Suprapubic skin (tissue), 4 donors: ENCODE measurements around the gene LRRC28. TPM values are rescaled to one million over a fixed set of nuclear protein-coding genes. Genes with fewer than 3 reads are reported as not detected.
"Not testable (repeated sequence)": the region's sequence is repeated elsewhere in the genome, so short reads cannot be mapped to it uniquely, and the experiment has no call there.

Source experiments
- DNase-seq, 2 donors: peaks; one replicate each; pipeline ENCODE4 v3.0.0-alpha.2; 2019; ENCODE audit warnings: low spot score in 2 of 2
- H3K27ac ChIP-seq: fragments of 200-600 bp; sonication (generic); one replicate; pipeline ENCODE4 v1.5.1; 2019
- H3K27me3 ChIP-seq: fragments of 200-600 bp; sonication (generic); one replicate; pipeline ENCODE4 v1.5.1; 2019
- H3K36me3 ChIP-seq: fragments of 200-600 bp; sonication (generic); one replicate; pipeline ENCODE4 v1.5.1; 2019
- H3K4me1 ChIP-seq: fragments of 200-600 bp; sonication (generic); one replicate; pipeline ENCODE4 v1.5.1; 2019
- H3K4me3 ChIP-seq: fragments of 200-600 bp; sonication (generic); one replicate; pipeline ENCODE4 v1.5.1; 2019; ENCODE audit warnings: mild to moderate bottlenecking
- H3K9me3 ChIP-seq: fragments of 200-600 bp; sonication (generic); one replicate; pipeline ENCODE4 v1.5.1; 2019
- EP300 ChIP-seq: sonication (generic); formaldehyde crosslinking; IDR thresholded peaks from one replicate; pipeline ENCODE4 v1.6.1; 2017; ENCODE audit warnings: antibody characterized with exemption
- POLR2A ChIP-seq, 2 donors: fragments of 450-650 bp; IDR thresholded peaks; one replicate each; pipeline ENCODE4 v1.6.1; 2017; ENCODE audit warnings: antibody characterized with exemption in 2 of 2, mild to moderate bottlenecking in 2 of 2, moderate library complexity in 2 of 2
- POLR2AphosphoS5 ChIP-seq, 3 donors: sonication (generic); formaldehyde crosslinking; IDR thresholded peaks; one replicate each; pipeline ENCODE4 v1.6.1; 2017; ENCODE audit warnings: antibody characterized with exemption in 3 of 3
- WGBS: methylation state at CpG from one replicate; pipeline ENCODE4 v1.1.5; 2018; 5-methylcytosine and 5-hydroxymethylcytosine counted together
- total RNA-seq, 4 donors: library from RNA; depleted of rRNA; stranded (reverse); fragments of >200 nt; gene quantifications; one replicate each; pipeline ENCODE4 v1.1.0, GENCODE V29; 2016
- TF ChIP-seq, protein P1 (sequence below), 2 donors: fragments of 200-600 bp in 1 of 2; fragments of 450-650 bp in 1 of 2; sonication (generic) in 1 of 2; IDR thresholded peaks; one replicate each; pipeline ENCODE4 v1.5.1; 2016 to 2019; ENCODE audit warnings: antibody characterized with exemption in 2 of 2, mild to moderate bottlenecking in 1 of 2, moderate library complexity in 1 of 2

LRRC28 gene
- total RNA-seq, 4 donors from 2014 or later, result 26.4 to 80.5 (median 36.5) TPM

DNA sequence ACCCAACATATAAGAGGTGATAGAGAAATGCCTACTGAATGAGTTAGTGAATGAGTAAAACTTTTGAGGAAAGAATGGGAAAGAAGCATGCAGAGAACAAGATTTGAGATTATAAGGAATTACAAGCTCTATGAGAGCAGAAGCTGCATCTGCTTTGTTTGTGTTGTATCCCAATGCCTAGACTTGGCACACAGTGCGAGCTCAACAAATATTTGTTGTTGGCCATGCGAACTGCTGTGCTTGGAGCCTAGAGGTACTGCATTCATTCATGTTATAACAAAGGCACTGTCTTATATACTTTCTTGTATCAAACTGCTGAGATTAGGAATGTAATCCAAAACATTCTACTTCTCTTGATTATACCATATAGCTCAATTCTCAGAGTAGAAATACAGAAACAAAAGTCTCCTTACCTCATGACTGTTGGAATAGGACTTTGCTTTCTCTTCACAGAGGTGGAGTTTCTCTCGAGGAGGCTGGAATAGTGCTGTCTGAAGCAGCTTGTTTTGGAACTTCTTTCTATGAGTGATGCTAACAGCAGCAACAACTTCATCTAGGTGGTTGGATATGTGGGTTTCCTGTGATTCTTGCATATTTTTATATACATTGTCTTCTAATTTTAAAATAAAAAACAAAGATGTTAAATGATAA, 23.0 kb upstream of the LRRC28 start:
- TF ChIP-seq EP300 (no peak), POLR2A (IDR thresholded peaks at IDR 0.05) (no peak), POLR2AphosphoS5 (IDR thresholded peaks at IDR 0.05) (no peak)
- TF ChIP-seq, protein P1, sequence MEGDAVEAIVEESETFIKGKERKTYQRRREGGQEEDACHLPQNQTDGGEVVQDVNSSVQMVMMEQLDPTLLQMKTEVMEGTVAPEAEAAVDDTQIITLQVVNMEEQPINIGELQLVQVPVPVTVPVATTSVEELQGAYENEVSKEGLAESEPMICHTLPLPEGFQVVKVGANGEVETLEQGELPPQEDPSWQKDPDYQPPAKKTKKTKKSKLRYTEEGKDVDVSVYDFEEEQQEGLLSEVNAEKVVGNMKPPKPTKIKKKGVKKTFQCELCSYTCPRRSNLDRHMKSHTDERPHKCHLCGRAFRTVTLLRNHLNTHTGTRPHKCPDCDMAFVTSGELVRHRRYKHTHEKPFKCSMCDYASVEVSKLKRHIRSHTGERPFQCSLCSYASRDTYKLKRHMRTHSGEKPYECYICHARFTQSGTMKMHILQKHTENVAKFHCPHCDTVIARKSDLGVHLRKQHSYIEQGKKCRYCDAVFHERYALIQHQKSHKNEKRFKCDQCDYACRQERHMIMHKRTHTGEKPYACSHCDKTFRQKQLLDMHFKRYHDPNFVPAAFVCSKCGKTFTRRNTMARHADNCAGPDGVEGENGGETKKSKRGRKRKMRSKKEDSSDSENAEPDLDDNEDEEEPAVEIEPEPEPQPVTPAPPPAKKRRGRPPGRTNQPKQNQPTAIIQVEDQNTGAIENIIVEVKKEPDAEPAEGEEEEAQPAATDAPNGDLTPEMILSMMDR (IDR thresholded peaks at IDR 0.05), result no peak
- no peak for DNase-seq
- Histone ChIP-seq H3K9me3 (no peaks in the 10 kb centered on the region), H3K4me3 (no peak overlapping the region), H3K27me3 (no peaks in the 10 kb centered on the region), H3K4me1 (no peaks in the 10 kb centered on the region), H3K27ac (no peak overlapping the region), H3K36me3 (peaks cover 45% of the 10 kb centered on the region)
- 88% methylated on average over 3 of the region's 3 CpGs for WGBS

DNA sequence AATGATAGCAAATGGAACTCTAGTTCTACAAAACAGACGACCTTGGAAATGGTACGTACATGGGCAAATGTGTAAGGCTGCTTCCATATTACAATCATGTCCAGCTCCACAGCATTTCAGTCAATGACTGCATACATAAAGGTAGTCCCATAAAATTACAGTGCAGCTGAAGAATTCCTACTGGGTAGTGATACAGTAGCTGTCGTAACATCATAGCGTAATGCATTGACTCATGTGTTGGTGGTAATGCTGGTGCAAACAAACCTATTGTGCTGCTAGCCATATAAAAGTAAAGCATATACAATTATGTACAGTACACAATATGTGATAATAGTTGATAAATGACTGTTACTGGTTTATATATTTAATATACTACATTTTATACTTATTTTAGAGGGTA, 20.4 kb upstream of the LRRC28 start:
- H3K9me3 ChIP-seq, result no peaks in the 10 kb centered on the region
- H3K27ac ChIP-seq, result no peak overlapping the region
- no peak for DNase-seq
- H3K36me3 ChIP-seq, result peaks cover 31% of the 10 kb centered on the region
- H3K4me3 ChIP-seq, result no peak overlapping the region
- H3K27me3 ChIP-seq, result no peaks in the 10 kb centered on the region
- no peak for TF ChIP-seq EP300
- TF ChIP-seq, protein P1 (IDR thresholded peaks at IDR 0.05), result no peak
- no peak for TF ChIP-seq POLR2A (IDR thresholded peaks at IDR 0.05)
- TF ChIP-seq POLR2AphosphoS5 (IDR thresholded peaks at IDR 0.05), result no peak
- WGBS, result 92% methylated on average over 4 of the region's 4 CpGs
- no peaks in the 10 kb centered on the region for H3K4me1 ChIP-seq

DNA sequence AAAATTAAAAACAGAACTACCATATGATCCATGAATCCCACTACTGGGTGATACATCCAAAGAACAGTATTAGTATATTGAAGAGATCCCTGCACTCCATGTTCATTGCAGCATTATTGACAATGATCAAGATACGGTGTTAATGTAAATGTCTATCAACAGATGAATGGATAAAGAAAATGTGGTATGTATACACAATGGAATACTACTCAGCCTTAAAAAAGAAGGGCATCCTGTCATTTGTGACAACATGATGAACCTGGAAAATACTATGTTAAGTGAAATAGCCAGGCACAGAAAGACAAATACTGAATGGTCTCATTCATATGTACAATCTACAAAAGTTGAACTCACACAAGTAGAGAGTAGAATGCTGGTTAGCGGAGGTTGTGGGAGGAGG, 18.5 kb upstream of the LRRC28 start:
- H3K27me3 ChIP-seq, result no peaks in the 10 kb centered on the region
- peaks cover 19% of the 10 kb centered on the region for H3K36me3 ChIP-seq
- H3K9me3 ChIP-seq, result no peaks in the 10 kb centered on the region
- WGBS, result 92% methylated on average over 2 of the region's 2 CpGs
- no peaks in the 10 kb centered on the region for H3K4me1 ChIP-seq
- DNase-seq, result no peak
- H3K27ac ChIP-seq, result no peak overlapping the region
- no peak overlapping the region for H3K4me3 ChIP-seq
- TF ChIP-seq, protein P1 (IDR thresholded peaks at IDR 0.05), result no peak
- TF ChIP-seq EP300 (no peak), POLR2A (IDR thresholded peaks at IDR 0.05) (no peak), POLR2AphosphoS5 (IDR thresholded peaks at IDR 0.05) (no peak)

DNA sequence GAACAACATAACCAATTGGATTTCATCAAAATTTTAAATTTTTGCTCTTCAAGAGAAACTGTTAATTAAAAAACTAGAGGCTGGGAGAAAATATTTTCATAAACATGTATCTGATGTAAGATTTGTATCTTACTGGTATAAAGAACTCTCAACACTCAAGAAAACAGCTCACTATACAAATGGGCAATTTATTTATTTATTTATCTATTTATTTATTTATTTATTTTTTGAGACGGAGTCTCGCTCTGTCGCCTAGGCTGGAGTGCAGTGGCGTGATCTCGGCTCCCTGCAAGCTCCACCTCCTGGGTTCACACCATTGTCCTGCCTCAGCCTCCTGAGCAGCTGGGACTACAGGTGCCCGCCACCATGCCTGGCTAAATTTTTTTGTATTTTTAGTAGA, 17.1 kb upstream of the LRRC28 start:
- not testable (repeated sequence) for H3K9me3 ChIP-seq, H3K27ac ChIP-seq, H3K27me3 ChIP-seq, H3K4me3 ChIP-seq, DNase-seq, H3K4me1 ChIP-seq
- 95% methylated on average over 6 of the region's 6 CpGs for WGBS
- peaks cover 11% of the 10 kb centered on the region for H3K36me3 ChIP-seq

DNA sequence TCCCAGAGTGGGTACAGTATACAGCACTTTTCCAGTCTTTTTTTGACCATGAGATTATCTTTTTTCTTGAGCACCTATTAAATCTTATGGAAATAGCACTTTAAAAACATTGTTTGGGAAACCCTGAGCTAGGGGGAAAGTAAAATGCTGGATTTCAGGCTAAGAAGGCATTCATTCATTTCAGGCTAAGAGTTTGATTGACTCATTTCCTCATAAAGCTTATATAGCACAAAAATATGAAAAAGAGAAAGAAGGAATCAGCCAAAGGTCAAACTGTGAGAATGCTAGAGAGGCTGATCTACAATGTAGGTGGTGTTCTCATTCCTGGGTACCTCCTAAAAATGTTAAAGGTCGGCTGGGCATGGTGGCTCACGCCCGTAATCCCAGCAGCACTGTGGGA, 12.4 kb upstream of the LRRC28 start:
- TF ChIP-seq POLR2A (IDR thresholded peaks at IDR 0.05) (no peak), EP300 (no peak), POLR2AphosphoS5 (IDR thresholded peaks at IDR 0.05) (no peak)
- TF ChIP-seq, protein P1 (IDR thresholded peaks at IDR 0.05), result no peak
- 94% methylated on average over 3 of the region's 3 CpGs for WGBS
- H3K36me3 ChIP-seq, result peaks cover 11% of the 10 kb centered on the region
- H3K4me3 ChIP-seq, result no peak overlapping the region
- H3K9me3 ChIP-seq, result no peaks in the 10 kb centered on the region
- no peaks in the 10 kb centered on the region for H3K27me3 ChIP-seq
- no peaks in the 10 kb centered on the region for H3K4me1 ChIP-seq
- no peak overlapping the region for H3K27ac ChIP-seq
- no peak for DNase-seq
